GM18507 (cell line): Measurements from ENCODE around the gene OR2L2.
"Not testable (repeated sequence)": the region's sequence is repeated elsewhere in the genome, so short reads cannot be mapped to it uniquely, and the experiment has no call there.

Experiments
- DNase-seq: peaks from one replicate; pipeline ENCODE4 v3.0.0; 2011; ENCODE audit warnings: low read depth; ENCODE audit not compliant: insufficient read length; ENCODE audit errors: extremely low spot score
- FAIRE-seq: peaks from 2 replicates; lab custom pipeline; 2011; peaks lifted over from hg19 to GRCh38; lab: Jason Lieb, UNC

Gene OR2L2, protein sequence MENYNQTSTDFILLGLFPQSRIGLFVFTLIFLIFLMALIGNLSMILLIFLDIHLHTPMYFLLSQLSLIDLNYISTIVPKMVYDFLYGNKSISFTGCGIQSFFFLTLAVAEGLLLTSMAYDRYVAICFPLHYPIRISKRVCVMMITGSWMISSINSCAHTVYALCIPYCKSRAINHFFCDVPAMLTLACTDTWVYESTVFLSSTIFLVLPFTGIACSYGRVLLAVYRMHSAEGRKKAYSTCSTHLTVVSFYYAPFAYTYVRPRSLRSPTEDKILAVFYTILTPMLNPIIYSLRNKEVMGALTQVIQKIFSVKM

DNA sequence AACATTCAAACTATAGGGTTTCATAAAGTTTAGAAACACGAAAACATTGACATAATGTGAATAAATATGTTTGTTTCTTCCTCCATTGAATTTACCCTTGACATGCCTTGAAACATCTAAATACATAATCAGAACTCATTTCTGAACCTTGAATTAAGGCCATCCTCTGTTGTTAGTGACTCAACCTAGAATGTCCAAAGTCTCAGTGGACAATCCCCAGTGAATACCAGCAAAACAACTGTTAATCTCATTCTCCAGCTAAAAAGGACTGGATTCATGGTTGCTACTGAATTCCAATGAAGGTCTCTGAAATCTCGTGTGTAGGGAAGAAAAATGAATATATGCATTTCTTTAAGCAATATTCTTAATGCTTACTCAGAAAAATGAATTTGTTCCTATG lies at the start of gene OR2L2:
Gene OR2L2, plus strand, starts transcription at position 301 of the 400 bp plus-strand sequence. CDS start 8,198 bp downstream, outside the sequence.
- DNase-seq = no peak
- no peak for FAIRE-seq

- no peak for FAIRE-seq
Observed at GRCh38 chr1:247992986-247993385, 36.9 kb upstream of the OR2L2 start.

GRCh38 chr1:247998811-247999210 lies 31.1 kb upstream of the OR2L2 start:
- DNase-seq (no peak), FAIRE-seq (no peak)

More at GRCh38 chr1:247992986-247993385, 36.9 kb upstream of the OR2L2 start:
- no peak for DNase-seq

GRCh38 chr1:248000169-248000568 lies 29.7 kb upstream of the OR2L2 start:
- no peak for DNase-seq

GRCh38 chr1:248007778-248008177 lies 22.1 kb upstream of the OR2L2 start:
- no peak for FAIRE-seq

More at GRCh38 chr1:248000169-248000568, 29.7 kb upstream of the OR2L2 start:
- no peak for FAIRE-seq

GRCh38 chr1:248009681-248010080 lies 20.2 kb upstream of the OR2L2 start:
- FAIRE-seq (no peak), DNase-seq (no peak)

More at GRCh38 chr1:248007778-248008177, 22.1 kb upstream of the OR2L2 start:
- DNase-seq = no peak

GRCh38 chr1:248013229-248013710 lies 16.6 kb upstream of the OR2L2 start, which contains the start of gene OR2L5:
Gene OR2L5, plus strand, starts transcription at chr1:248013660. Its CDS starts 8,288 bp downstream, at chr1:248021948.
- no peak for DNase-seq
- no peak for FAIRE-seq

DNA sequence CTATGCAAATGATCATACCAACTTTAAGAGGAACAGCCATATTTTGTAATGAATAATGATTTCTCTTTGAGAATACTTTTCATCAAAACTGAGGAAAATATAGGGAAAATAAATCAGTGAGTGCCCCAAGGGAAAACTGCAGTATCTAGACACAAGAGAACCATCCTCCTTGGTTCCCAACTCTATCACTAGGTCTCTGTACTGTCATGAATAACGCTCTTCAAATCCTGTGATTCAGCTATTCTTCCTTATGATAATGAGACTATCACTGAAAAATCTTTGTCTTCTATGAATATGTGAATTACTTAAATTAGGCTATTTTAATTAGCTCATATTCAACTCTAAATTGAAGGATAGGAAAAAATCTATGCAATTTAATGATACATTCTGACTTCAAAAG lies 14.1 kb upstream of the OR2L2 start:
- FAIRE-seq (no peak), DNase-seq (no peak)

DNA sequence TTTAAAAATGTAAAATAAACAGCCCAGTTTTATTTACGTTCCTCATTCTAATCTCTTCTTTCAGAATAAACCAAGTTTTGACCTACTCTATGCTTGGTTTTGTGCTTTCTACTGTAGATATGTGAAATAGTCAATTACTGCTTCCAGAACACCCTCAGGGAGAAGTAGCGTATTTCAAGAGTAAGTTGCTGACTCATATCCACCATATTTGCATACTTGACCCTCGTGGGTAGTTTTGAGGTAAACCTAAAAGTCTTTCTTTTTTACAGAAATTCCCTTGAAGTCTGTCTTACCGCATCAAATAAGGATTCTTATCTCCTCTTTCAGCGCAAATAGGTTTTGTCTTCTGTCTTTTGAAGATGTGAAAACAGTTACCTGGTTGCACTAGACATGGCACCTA lies 15.3 kb downstream of the OR2L2 start:
- DNase-seq (no peak), FAIRE-seq (no peak)

GRCh38 chr1:248046536-248046935 lies 16.7 kb downstream of the OR2L2 start, which contains the start of gene OR2L3:
Gene OR2L3, plus strand, starts transcription at chr1:248046836. Its CDS starts 13,846 bp downstream, at chr1:248060682.
- FAIRE-seq (no peak), DNase-seq (no peak)

- DNase-seq (no peak), FAIRE-seq (no peak)
Observed at GRCh38 chr1:248047008-248047407, 17.1 kb downstream of the OR2L2 start.

DNA sequence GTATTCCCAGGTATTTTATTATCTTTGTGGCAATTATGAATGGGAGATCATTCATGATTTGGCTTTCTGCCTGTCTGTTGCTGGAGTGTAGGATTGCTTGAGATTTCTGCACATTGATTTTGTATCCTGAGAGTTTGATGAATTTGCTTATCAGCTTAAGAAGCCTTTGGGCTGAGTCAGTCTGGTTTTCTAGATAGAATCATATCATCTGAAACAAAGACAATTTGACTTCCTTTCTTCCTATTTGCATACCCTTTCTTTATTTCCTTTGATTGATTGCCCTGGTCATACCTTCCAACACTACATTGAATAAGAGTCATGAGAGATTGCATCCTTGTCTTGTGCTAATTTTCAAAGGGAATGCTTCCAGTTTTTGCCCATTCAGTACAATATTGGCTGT lies 24.8 kb downstream of the OR2L2 start:
- DNase-seq = no peak
- no peak for FAIRE-seq

- FAIRE-seq = no peak
Observed at GRCh38 chr1:248055261-248055660, 25.4 kb downstream of the OR2L2 start.

GRCh38 chr1:248065071-248065470 lies 35.2 kb downstream of the OR2L2 start:
- FAIRE-seq (no peak), DNase-seq (no peak)

More at GRCh38 chr1:248055261-248055660, 25.4 kb downstream of the OR2L2 start:
- DNase-seq = no peak

DNA sequence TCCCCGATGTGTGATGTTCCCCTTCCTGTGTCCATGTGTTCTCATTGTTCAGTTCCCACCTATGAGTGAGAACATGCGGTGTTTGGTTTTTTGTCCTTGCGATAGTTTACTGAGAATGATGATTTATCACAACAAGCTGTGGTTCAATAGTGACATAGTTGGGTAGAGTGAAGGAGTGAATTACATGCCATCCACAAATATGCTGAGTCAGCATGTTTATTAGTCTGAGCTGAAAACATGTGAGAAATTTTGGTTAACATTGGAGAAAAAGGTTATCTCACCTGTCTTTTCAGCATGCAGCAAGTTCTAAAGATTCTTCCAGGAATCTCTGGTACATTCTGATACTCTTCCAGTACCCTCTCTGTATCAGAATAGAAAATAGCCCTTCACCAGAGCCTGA lies 35.7 kb downstream of the OR2L2 start:
- FAIRE-seq (no peak), DNase-seq (no peak)

- not testable (repeated sequence) for DNase-seq, FAIRE-seq
Observed at GRCh38 chr1:248083864-248084263, 54.0 kb downstream of the OR2L2 start.
